A549 treated with ZK216348 at 1 μM for 4 hours (cell line): ENCODE data around the gene MCCD1. TPM values are rescaled to one million over a fixed set of nuclear protein-coding genes. Genes with fewer than 3 reads are reported as not detected.

Experiments
- total RNA-seq: library from RNA; stranded (reverse); fragments of 200-300 nt; extraction: Qiagen RNA extraction; gene quantifications from 5 replicates; pipeline ENCODE4 v1.2.3, GENCODE V29; 2022; ENCODE audit warnings: low read depth

Gene MCCD1
- total RNA-seq = not detected in 5 replicates

DNA sequence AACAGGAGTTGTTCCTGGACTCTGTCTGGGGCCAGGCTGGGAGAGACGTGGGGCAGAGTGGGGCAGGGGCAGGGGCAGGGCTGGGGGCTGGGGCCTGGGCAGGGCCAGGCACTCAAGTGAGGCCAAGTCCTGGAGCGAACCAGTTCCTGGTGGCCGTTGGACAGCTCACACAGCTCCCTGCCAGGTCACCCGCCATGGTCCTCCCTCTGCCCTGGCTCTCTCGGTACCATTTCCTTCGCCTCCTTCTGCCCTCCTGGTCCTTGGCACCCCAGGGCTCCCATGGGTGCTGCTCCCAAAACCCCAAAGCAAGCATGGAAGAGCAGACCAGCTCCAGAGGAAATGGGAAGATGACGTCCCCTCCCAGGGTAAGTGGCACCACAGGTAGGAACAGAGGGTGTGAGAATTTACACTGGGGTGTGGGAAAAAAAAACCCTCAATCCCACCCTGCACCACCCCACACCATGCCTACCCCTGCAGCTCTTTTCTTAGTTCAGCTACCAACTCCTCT is at the start of gene MCCD1:
Gene MCCD1, plus strand, starts transcription at position 142 of the 508 bp plus-strand sequence. Its CDS starts 53 bp downstream, at position 195.

DNA sequence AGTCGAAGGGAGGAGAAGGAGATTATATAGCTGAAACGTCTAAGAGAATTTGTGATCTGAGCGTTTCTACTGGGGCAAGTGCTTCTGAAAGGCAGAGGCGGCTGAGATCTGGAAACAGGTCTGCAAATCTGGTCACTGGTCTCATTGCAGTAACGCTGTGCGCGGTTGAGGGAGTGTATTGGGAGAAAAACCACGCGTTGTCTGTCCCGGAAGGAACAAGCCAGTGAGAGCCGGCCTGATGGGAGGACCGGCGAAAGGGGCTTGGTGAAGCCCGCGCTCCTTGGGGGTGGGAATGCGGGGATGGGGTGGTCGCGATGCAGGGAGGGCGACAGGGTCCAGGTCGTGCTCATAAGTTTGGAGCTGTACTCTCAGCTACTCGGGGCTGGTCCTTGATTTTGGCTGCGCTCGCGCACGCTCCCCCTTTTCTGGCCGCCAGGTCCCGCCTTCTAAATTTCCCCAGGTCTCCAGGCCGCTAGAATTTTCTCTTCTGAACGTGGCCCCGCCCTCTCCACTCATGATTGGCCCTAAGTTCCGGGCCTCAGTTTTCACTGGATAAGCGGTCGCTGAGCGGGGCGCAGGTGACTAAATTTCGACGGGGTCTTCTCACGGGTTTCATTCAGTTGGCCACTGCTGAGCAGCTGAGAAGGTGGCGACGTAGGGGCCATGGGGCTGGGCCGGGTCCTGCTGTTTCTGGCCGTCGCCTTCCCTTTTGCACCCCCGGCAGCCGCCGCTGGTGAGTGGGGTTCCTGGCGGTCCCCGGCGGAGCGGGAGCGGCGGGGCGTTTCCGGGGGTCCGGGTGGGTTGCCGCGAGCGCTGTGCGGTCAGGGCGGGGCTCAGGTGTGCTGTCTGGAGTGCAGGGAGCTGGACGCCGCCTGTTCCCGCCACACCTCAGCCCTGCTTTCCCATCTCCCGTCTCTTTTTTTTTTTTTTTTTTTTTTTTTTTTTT is 31.0 kb upstream of the MCCD1 start, which contains the start of gene MICB:
Gene MICB, plus strand, starts transcription at position 615 of the 946 bp plus-strand sequence. Its CDS starts 49 bp downstream, at position 664.

DNA sequence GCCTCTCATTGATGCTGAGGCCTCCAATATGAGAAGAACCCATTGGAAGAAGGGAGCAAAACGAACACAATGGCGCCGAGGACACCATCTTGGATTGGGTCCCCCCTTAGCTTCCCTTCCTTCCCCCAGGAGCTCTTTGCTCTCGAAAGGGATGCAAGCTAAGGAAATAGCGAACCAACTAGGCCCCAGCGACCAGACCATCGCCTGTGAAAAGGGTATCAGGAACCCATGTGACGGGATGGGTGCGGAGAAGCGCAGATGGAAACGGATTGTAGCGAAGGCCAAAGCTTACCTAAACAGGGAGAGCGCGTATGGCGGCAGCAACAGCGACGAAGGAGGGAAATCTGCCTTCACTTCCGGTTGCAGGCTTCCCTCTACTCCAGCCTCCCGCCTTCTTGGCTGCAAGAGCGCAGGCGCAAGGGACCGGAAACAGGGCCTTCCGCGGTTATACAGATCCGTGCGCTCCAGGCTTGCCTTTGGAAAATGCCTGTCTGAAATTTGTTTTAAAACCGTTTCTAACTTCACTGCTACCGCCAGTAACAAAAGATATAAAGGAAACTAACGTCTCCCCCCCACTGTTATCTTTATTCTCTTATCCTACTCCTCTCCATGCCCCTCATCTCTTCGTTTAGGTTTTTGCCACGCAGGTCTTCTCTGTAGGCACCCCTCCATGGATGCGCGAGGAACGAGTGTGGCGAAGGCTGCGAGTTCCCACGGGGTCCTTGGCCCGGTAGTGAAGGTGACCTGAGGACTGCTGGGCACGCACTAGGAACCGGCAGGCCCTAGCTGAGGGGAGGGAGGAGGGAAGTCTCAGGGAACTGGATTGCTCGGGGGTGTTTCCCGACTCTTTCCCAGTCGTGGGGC is 13.1 kb downstream of the MCCD1 start, which contains the start of gene DDX39B:
Gene DDX39B, minus strand, starts transcription at position 346 of the 864 bp plus-strand sequence. CDS start 1,471 bp downstream, outside the sequence.

GRCh38 chr6:31546339-31546957 is 17.7 kb downstream of the MCCD1 start, which contains the start of gene ATP6V1G2:
TSS of gene ATP6V1G2 (minus strand) at chr6:31546608. CDS start at chr6:31546559, 49 bp downstream.

DNA sequence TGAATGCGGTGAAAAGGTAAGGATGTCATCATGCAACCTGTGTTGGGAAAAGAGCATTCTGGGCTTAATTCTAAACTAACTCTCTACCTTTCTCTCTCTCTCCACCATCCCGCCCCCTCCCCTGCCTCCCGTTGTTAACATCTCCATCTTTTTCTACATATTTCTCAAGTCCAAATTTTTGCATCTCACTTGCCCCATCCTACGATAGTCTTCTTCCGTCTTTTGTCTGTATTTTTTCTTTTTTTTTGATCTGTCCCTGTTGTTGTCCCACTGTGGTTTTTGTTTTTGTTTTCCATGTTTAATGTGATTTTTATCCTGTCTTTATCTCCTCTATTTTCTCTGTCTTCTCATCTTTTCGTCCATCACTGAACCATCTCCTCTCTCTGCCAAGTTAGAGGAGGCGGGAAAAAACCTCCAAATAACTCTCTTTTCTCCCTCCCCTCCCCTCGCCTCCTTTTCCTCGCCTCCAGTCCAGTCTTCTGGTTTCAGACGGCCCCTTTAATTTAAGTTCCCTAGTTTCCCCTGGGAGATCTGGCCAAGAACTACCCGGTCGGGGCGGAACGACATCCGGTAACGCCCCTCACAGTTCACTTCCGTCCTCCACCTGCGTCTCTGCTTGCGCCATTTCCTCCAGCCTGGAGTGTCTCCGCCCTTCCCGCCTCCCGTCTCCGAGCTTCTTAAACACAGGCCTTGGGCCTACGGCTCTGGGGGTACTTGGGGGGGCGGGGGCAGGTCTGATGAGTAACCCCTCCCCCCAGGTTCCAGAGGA is 18.4 kb downstream of the MCCD1 start, which contains the start of gene NFKBIL1:
Gene NFKBIL1, plus strand, starts transcription at position 651 of the 769 bp plus-strand sequence. Its CDS starts 87 bp downstream, at position 738.

DNA sequence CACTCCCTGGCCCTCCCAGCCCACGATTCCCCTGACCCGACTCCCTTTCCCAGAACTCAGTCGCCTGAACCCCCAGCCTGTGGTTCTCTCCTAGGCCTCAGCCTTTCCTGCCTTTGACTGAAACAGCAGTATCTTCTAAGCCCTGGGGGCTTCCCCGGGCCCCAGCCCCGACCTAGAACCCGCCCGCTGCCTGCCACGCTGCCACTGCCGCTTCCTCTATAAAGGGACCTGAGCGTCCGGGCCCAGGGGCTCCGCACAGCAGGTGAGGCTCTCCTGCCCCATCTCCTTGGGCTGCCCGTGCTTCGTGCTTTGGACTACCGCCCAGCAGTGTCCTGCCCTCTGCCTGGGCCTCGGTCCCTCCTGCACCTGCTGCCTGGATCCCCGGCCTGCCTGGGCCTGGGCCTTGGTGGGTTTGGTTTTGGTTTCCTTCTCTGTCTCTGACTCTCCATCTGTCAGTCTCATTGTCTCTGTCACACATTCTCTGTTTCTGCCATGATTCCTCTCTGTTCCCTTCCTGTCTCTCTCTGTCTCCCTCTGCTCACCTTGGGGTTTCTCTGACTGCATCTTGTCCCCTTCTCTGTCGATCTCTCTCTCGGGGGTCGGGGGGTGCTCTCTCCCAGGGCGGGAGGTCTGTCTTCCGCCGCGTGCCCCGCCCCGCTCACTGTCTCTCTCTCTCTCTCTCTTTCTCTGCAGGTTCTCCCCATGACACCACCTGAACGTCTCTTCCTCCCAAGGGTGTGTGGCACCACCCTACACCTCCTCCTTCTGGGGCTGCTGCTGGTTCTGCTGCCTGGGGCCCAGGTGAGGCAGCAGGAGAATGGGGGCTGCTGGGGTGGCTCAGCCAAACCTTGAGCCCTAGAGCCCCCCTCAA is 43.5 kb downstream of the MCCD1 start, which contains the start of gene LTA:
Gene LTA, plus strand, starts transcription at position 249 of the 871 bp plus-strand sequence. Its CDS starts 454 bp downstream, at position 703.

GRCh38 chr6:31575335-31575901 is 46.7 kb downstream of the MCCD1 start, which contains the start of gene TNF:
TSS of gene TNF (plus strand) at chr6:31575565. CDS start at chr6:31575742, 177 bp downstream.

Other genes starting within 250 kb of the MCCD1 start
- 23.1 to 30.8 TPM (median 29.5 TPM) in 5 replicates for gene HLA-B, start 171.8 kb upstream of the MCCD1 start, total RNA-seq
- 27.0 to 30.6 TPM (median 27.8 TPM) in 5 replicates for gene MICA, start 125.4 kb upstream of the MCCD1 start, total RNA-seq
- gene MICB, start 30.8 kb upstream of the MCCD1 start, total RNA-seq = 5.2 to 8.6 TPM (median 7.9 TPM) in 5 replicates
- 359 to 433 TPM (median 396 TPM) in 5 replicates for gene DDX39B, start 13.0 kb downstream of the MCCD1 start, total RNA-seq
- 0.33 to 1.3 TPM (median 0.69 TPM) in 5 replicates for gene ATP6V1G2, start 17.6 kb downstream of the MCCD1 start, total RNA-seq
- 5.9 to 13.0 TPM (median 12.5 TPM) in 5 replicates for gene NFKBIL1, start 18.6 kb downstream of the MCCD1 start, total RNA-seq
- gene LTA, start 43.3 kb downstream of the MCCD1 start, total RNA-seq = not detected in 5 replicates
- gene TNF, start 46.6 kb downstream of the MCCD1 start, total RNA-seq = 0.08 TPM in 1 of 5 replicates, not detected in the others
- 0.21 to 0.76 TPM (median 0.45 TPM) in 4 of 5 replicates, not detected in the other for gene LTB, start 53.5 kb downstream of the MCCD1 start, total RNA-seq
- gene LST1, start 57.3 kb downstream of the MCCD1 start, total RNA-seq = not detected in 5 replicates
- not detected in 5 replicates for gene NCR3, start 64.0 kb downstream of the MCCD1 start, total RNA-seq
- not detected in 5 replicates for gene AIF1, start 86.3 kb downstream of the MCCD1 start, total RNA-seq
- 59.3 to 94.8 TPM (median 86.5 TPM) in 5 replicates for gene PRRC2A, start 91.8 kb downstream of the MCCD1 start, total RNA-seq
- gene BAG6, start 123.7 kb downstream of the MCCD1 start, total RNA-seq = 100 to 165 TPM (median 145 TPM) in 5 replicates
- 2.2 to 3.7 TPM (median 3.5 TPM) in 5 replicates for gene APOM, start 126.9 kb downstream of the MCCD1 start, total RNA-seq
- gene C6orf47, start 131.8 kb downstream of the MCCD1 start, total RNA-seq = 11.1 to 14.5 TPM (median 12.9 TPM) in 5 replicates
- gene GPANK1, start 136.0 kb downstream of the MCCD1 start, total RNA-seq = 9.6 to 16.8 TPM (median 12.8 TPM) in 5 replicates
- 168 to 192 TPM (median 170 TPM) in 5 replicates for gene CSNK2B, start 137.1 kb downstream of the MCCD1 start, total RNA-seq
- 3.2 to 6.4 TPM (median 5.2 TPM) in 5 replicates for gene LY6G5B, start 141.0 kb downstream of the MCCD1 start, total RNA-seq
- gene LY6G5C, start 152.1 kb downstream of the MCCD1 start, total RNA-seq = 1.1 to 1.6 TPM (median 1.5 TPM) in 5 replicates
- gene ABHD16A, start 174.4 kb downstream of the MCCD1 start, total RNA-seq = 13.2 to 19.1 TPM (median 17.6 TPM) in 5 replicates
- not detected in 5 replicates for gene LY6G6F, start 177.9 kb downstream of the MCCD1 start, total RNA-seq
- not detected in 5 replicates for gene LY6G6D, start 186.4 kb downstream of the MCCD1 start, total RNA-seq
- gene LY6G6C, start 192.8 kb downstream of the MCCD1 start, total RNA-seq = 0.20 to 0.42 TPM (median 0.29 TPM) in 3 of 5 replicates, not detected in the others
- not detected in 5 replicates for gene MPIG6B, start 194.4 kb downstream of the MCCD1 start, total RNA-seq
- gene DDAH2, start 200.3 kb downstream of the MCCD1 start, total RNA-seq = 27.1 to 32.0 TPM (median 31.7 TPM) in 5 replicates
- gene CLIC1, start 207.6 kb downstream of the MCCD1 start, total RNA-seq = 433 to 509 TPM (median 491 TPM) in 5 replicates
- gene MSH5, start 211.0 kb downstream of the MCCD1 start, total RNA-seq = 13.3 to 18.7 TPM (median 13.6 TPM) in 5 replicates
- gene SAPCD1, start 233.7 kb downstream of the MCCD1 start, total RNA-seq = 3.7 to 5.9 TPM (median 4.9 TPM) in 5 replicates
- gene VWA7, start 248.4 kb downstream of the MCCD1 start, total RNA-seq = 0.53 to 2.7 TPM (median 1.1 TPM) in 5 replicates